IMR-90 (cell line): ENCODE data around the gene ECI2. TPM values are rescaled to one million over a fixed set of nuclear protein-coding genes. Genes with fewer than 3 reads are reported as not detected.

Experiments used
- ATAC-seq: fragments of 200-7000 bp; cut with Tn5 transposase; 2 replicates; pipeline ENCODE4 v1.9.1; 2020; ENCODE audit warnings: low read depth, mild to moderate bottlenecking, moderate library complexity
- BruUV-seq: library from RNA; stranded (reverse); fragments of 400-500 nt; replicated peaks from 2 replicates; lab custom pipeline; 2021; lab: Mats Ljungman, UMichigan
- CTCF ChIA-PET: fragments of 300-600 bp; formaldehyde crosslinking; extraction: SDS; loops from one replicate; lab custom pipeline; 2021; ENCODE audit warnings: antibody characterized with exemption; lab: Yijun Ruan, JAX
- POLR2A ChIA-PET: fragments of 300-600 bp; sonication (Branson Sonifier 250); formaldehyde crosslinking; loops from one replicate; lab custom pipeline; 2022; ENCODE audit warnings: antibody characterized with exemption; ENCODE audit not compliant: unreplicated experiment; lab: Charles Lee
- DNase-seq: peaks from one replicate; pipeline ENCODE4 v3.0.0; 2013
- H2AFZ ChIP-seq: replicated peaks from 2 replicates; pipeline ENCODE3; 2013; ENCODE audit warnings: low read length, mild to moderate bottlenecking; ENCODE audit not compliant: poor library complexity
- H2AK5ac ChIP-seq: 2 replicates; pipeline ENCODE4 v1.6.1; 2013; ENCODE audit warnings: low read depth, low read length, inconsistent platforms
- H2AK9ac ChIP-seq: replicated peaks from 2 replicates; pipeline ENCODE3; 2013; ENCODE audit warnings: mild to moderate bottlenecking, low read depth, low read length, moderate library complexity; ENCODE audit not compliant: poor library complexity
- H2BK120ac ChIP-seq: 2 replicates; pipeline ENCODE4 v1.6.1; 2013; ENCODE audit warnings: low read depth, low read length, inconsistent platforms
- H2BK15ac ChIP-seq: 3 replicates; pipeline ENCODE4 v1.6.1; 2013; ENCODE audit warnings: low read depth, low read length, inconsistent platforms
- H2BK20ac ChIP-seq: 2 replicates; pipeline ENCODE4 v1.6.1; 2013; ENCODE audit warnings: low read depth, mild to moderate bottlenecking, inconsistent platforms, low read length, moderate library complexity
- H2BK5ac ChIP-seq: 2 replicates; pipeline ENCODE4 v1.6.1; 2013; ENCODE audit warnings: mild to moderate bottlenecking, low read depth, low read length, inconsistent platforms; ENCODE audit not compliant: poor library complexity, severe bottlenecking
- H3K14ac ChIP-seq: replicated peaks from 2 replicates; pipeline ENCODE4 v1.6.1; 2013; ENCODE audit warnings: low read depth, low read length, inconsistent platforms
- H3K18ac ChIP-seq: 2 replicates; pipeline ENCODE4 v1.6.1; 2013; ENCODE audit warnings: low read depth, low read length, control low read depth
- H3K23ac ChIP-seq: 2 replicates; pipeline ENCODE4 v1.6.1; 2013; ENCODE audit warnings: low read depth, low read length, inconsistent platforms
- H3K27ac ChIP-seq: 2 replicates; pipeline ENCODE4 v1.5.1; 2013; ENCODE audit warnings: mild to moderate bottlenecking, control low read depth, low read length; ENCODE audit not compliant: insufficient read depth
- H3K27me3 ChIP-seq: 2 replicates; pipeline ENCODE4 v1.6.1; 2013; ENCODE audit warnings: low read length; ENCODE audit not compliant: control insufficient read depth, insufficient read depth
- H3K36me3 ChIP-seq: 2 replicates; pipeline ENCODE4 v1.6.1; 2013; ENCODE audit warnings: low read length, mixed read lengths; ENCODE audit not compliant: control insufficient read depth, insufficient read depth
- H3K4ac ChIP-seq: 2 replicates; pipeline ENCODE4 v1.6.1; 2013; ENCODE audit warnings: low read depth, low read length, inconsistent platforms
- H3K4me1 ChIP-seq: 2 replicates; pipeline ENCODE4 v1.6.1; 2013; ENCODE audit warnings: low read length, mixed read lengths; ENCODE audit not compliant: control insufficient read depth, insufficient read depth
- H3K4me2 ChIP-seq: 2 replicates; pipeline ENCODE4 v1.6.1; 2013; ENCODE audit warnings: low read depth, mild to moderate bottlenecking, control low read depth, low read length, moderate library complexity
- H3K4me3 ChIP-seq: 2 replicates; pipeline ENCODE4 v1.5.1; 2013; ENCODE audit warnings: low read depth, mild to moderate bottlenecking, control low read depth, low read length, moderate library complexity; ENCODE audit not compliant: insufficient read depth
- H3K56ac ChIP-seq: 2 replicates; pipeline ENCODE4 v1.6.1; 2013; ENCODE audit warnings: low read length, inconsistent platforms; ENCODE audit not compliant: insufficient read depth; ENCODE audit errors: extremely low read depth
- H3K79me1 ChIP-seq, 2 experiments: 2 replicates each; pipeline ENCODE4 v1.6.1; 2013; ENCODE audit warnings: low read length in 2 of 2, inconsistent platforms in 1 of 2, low read depth in 1 of 2
- H3K9ac ChIP-seq: 2 replicates; pipeline ENCODE4 v1.6.1; 2013; ENCODE audit warnings: low read depth, low read length, control low read depth
- H3K9me1 ChIP-seq: 2 replicates; pipeline ENCODE4 v1.6.1; 2013; ENCODE audit warnings: low read length, inconsistent platforms; ENCODE audit not compliant: insufficient read depth
- H3K9me3 ChIP-seq: 2 replicates; pipeline ENCODE4 v1.6.1; 2013; ENCODE audit warnings: low read length; ENCODE audit not compliant: control insufficient read depth, insufficient read depth
- H4K20me1 ChIP-seq: 2 replicates; pipeline ENCODE4 v1.6.1; 2013; ENCODE audit warnings: low read length, inconsistent platforms; ENCODE audit not compliant: insufficient read depth
- H4K5ac ChIP-seq: 2 replicates; pipeline ENCODE4 v1.6.1; 2013; ENCODE audit warnings: mild to moderate bottlenecking, low read depth, low read length, control low read depth
- H4K8ac ChIP-seq, 2 experiments: 2 replicates each; pipeline ENCODE4 v1.6.1; 2013; ENCODE audit warnings: low read depth in 2 of 2, low read length in 2 of 2, control low read depth in 1 of 2, inconsistent platforms in 1 of 2
- H4K91ac ChIP-seq: 2 replicates; pipeline ENCODE4 v1.6.1; 2013; ENCODE audit warnings: low read depth, low read length, inconsistent platforms; ENCODE audit not compliant: insufficient read depth
- BHLHE40 ChIP-seq: fragments of 150-350 bp; IDR thresholded peaks from 2 replicates; pipeline ENCODE4 v1.6.1; 2016; ENCODE audit warnings: mild to moderate bottlenecking, low read depth, low read length
- CEBPB ChIP-seq: IDR thresholded peaks from 2 replicates; pipeline ENCODE4 v1.6.1; 2012; ENCODE audit warnings: low read depth, low read length, improper control_type of control experiment
- CHD1 ChIP-seq: IDR thresholded peaks from 2 replicates; pipeline ENCODE4 v1.6.1; 2012; ENCODE audit warnings: low read depth, low read length, improper control_type of control experiment
- ELK1 ChIP-seq: fragments of 150-350 bp; IDR thresholded peaks from 2 replicates; pipeline ENCODE4 v1.6.1; 2016; ENCODE audit warnings: low read depth, mild to moderate bottlenecking, low read length, moderate library complexity, borderline replicate concordance
- FOS ChIP-seq: fragments of 150-350 bp; IDR thresholded peaks from 2 replicates; pipeline ENCODE4 v1.6.1; 2016; ENCODE audit warnings: low read depth, low read length
- MAFK ChIP-seq: IDR thresholded peaks from 2 replicates; pipeline ENCODE4 v1.6.1; 2012; ENCODE audit warnings: low read depth, low read length, improper control_type of control experiment
- MAZ ChIP-seq: IDR thresholded peaks from 2 replicates; pipeline ENCODE4 v1.6.1; 2012; ENCODE audit warnings: low read depth, mild to moderate bottlenecking, low read length, improper control_type of control experiment, moderate library complexity, borderline replicate concordance
- MXI1 ChIP-seq: IDR thresholded peaks from 2 replicates; pipeline ENCODE4 v1.6.1; 2012; ENCODE audit warnings: low read depth, mild to moderate bottlenecking, low read length, moderate library complexity, borderline replicate concordance
- NFE2L2 ChIP-seq: fragments of 150-350 bp; IDR thresholded peaks from 2 replicates; pipeline ENCODE4 v1.6.1; 2016; ENCODE audit warnings: low read depth, mild to moderate bottlenecking, low read length
- POLR2A ChIP-seq: IDR thresholded peaks from 2 replicates; pipeline ENCODE4 v1.6.1; 2012; ENCODE audit warnings: mild to moderate bottlenecking, low read depth, low read length
- RAD21 ChIP-seq: IDR thresholded peaks from 2 replicates; pipeline ENCODE4 v1.6.1; 2012; ENCODE audit warnings: low read length, improper control_type of control experiment
- RCOR1 ChIP-seq: IDR thresholded peaks from 2 replicates; pipeline ENCODE4 v1.6.1; 2012; ENCODE audit warnings: mild to moderate bottlenecking, low read length, improper control_type of control experiment; ENCODE audit not compliant: insufficient replicate concordance
- RFX5 ChIP-seq: IDR thresholded peaks from 2 replicates; pipeline ENCODE4 v1.8.0; 2012; ENCODE audit warnings: low read depth, mild to moderate bottlenecking, low read length, moderate library complexity
- SMC3 ChIP-seq: fragments of 150-350 bp; IDR thresholded peaks from 2 replicates; pipeline ENCODE4 v1.6.1; 2016; ENCODE audit warnings: low read depth, mild to moderate bottlenecking, antibody characterized with exemption, low read length, moderate library complexity
- USF2 ChIP-seq: fragments of 150-350 bp; IDR thresholded peaks from 2 replicates; pipeline ENCODE4 v1.6.1; 2017; ENCODE audit warnings: mild to moderate bottlenecking, antibody characterized with exemption, low read length, low read depth
- WGBS, 2 experiments: methylation state at CpG; one replicate each; pipeline versions ENCODE4 v1.1.5 to v1.1.7; 2013; ENCODE audit warnings: missing lambda C conversion rate in 2 of 2; ENCODE audit not compliant: insufficient read length in 1 of 2; ENCODE audit errors: extremely low coverage in 2 of 2; 5-methylcytosine and 5-hydroxymethylcytosine counted together
- dilution Hi-C: fragments of 300-500 bp; cut with HindIII; formaldehyde crosslinking; loops from one replicate; pipeline ENCODE4 v1.14.3; 2018; ENCODE audit warnings: low sequenced_read_pairs; ENCODE audit not compliant: unreplicated experiment
- in situ Hi-C: fragments of 300-500 bp; cut with MboI; formaldehyde crosslinking; loops from 3 replicates; pipeline ENCODE4 v1.14.3; 2019; ENCODE audit warnings: low sequenced_read_pairs, inconsistent platforms, mixed read lengths
- intact Hi-C: fragments of 100-400 bp; cut with micrococcal nuclease; formaldehyde crosslinking; loops from 2 replicates; pipeline ENCODE4 v1.10.0; 2022
- polyA plus RNA-seq, 3 experiments: library from polyadenylated mRNA; depleted of rRNA; stranded (reverse); fragments of >200 nt; gene quantifications; 2 replicates each; pipeline ENCODE4 v1.2.3, GENCODE V29; 2012; ENCODE audit warnings: low replicate concordance in 1 of 3
- total RNA-seq: library from RNA; depleted of rRNA; stranded (reverse); fragments of >200 nt; gene quantifications from 2 replicates; pipeline ENCODE4 v1.2.3, GENCODE V29; 2012
- TF ChIP-seq, protein P1 (sequence below): conservative IDR thresholded peaks from 2 replicates; pipeline ENCODE4 v1.5.1; 2012; ENCODE audit warnings: mild to moderate bottlenecking, low read depth, low read length, improper control_type of control experiment

Gene ECI2
- total and polyA plus RNA-seq, 2 of the 4 experiments (the other 2 are of a cell fraction), result 64.1 to 152 TPM

DNA sequence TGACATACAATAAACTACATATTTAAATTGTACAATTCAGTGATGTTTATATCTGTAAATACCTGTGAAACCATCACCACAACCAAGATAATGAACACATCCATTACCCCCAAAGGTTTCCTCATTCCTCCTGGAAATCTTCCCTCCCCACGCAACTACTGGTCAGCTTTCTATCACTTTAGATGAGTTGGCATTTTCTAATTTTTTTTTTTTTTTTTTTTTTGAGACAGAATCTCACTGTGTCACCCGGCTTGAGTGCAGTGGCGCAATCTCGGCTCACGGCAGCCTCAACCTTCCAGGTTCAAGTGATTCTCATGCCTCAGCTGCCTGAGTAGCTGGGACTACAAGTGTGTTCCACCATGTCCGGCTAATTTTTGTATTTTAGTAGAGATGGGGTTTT is 31.7 kb upstream of the ECI2 start:
- dilution Hi-C loops (no loop called here), in situ Hi-C loops (no loop called here), intact Hi-C loops (loop anchor here (5.0 kb wide), 1 partner anchor 320 kb away; the partner anchor contains the start of gene FAM50B)
- Histone ChIP-seq H2BK20ac (no peak overlapping the region), H4K91ac (no peak overlapping the region), H3K9me3 (peaks cover 1% of the 10 kb centered on the region; the same call in 1 of the 2 replicates), H3K56ac (no peak overlapping the region), H4K5ac (no peak overlapping the region), H3K9me1 (no peaks in the 10 kb centered on the region), H3K27ac (no peak overlapping the region), H2AK5ac (no peak overlapping the region), H3K4me3 (no peak overlapping the region), H2AK9ac (no peak overlapping the region), H2BK15ac (no peak overlapping the region; the same call in 2 of the 3 replicates), H3K9ac (no peak overlapping the region), H3K36me3 (no peaks in the 10 kb centered on the region), H3K18ac (no peak overlapping the region), H2BK5ac (no peak overlapping the region), H3K23ac (no peak overlapping the region), H3K4me2 (no peak overlapping the region), H3K14ac (no peak overlapping the region), H3K4me1 (peaks cover 4% of the 10 kb centered on the region; the same call in 1 of the 2 replicates), H4K20me1 (no peaks in the 10 kb centered on the region), H2AFZ (no peak overlapping the region), H3K4ac (no peak overlapping the region), H2BK120ac (no peak overlapping the region), H4K8ac (no peak overlapping the region), H3K27me3 (peaks cover 5% of the 10 kb centered on the region), H3K79me1 (no peaks in the 10 kb centered on the region)
- ChIA-PET POLR2A (no interaction called here), CTCF (interaction anchor here (0.6 to 0.7 kb wide), 2 partner anchors 12 to 650 kb away, joined by 4 to 5 read pairs; no protein-coding TSS in a partner anchor)
- BruUV-seq, result no TSS peak
- ATAC-seq (no peak), DNase-seq (no peak)
- WGBS, 2 experiments, result 80% methylated on average over 3 of the region's 6 CpGs; no CpG with 5 or more reads in 1 of the 2 experiments
- TF ChIP-seq SMC3 (no peak), MAZ (no peak), MAFK (no peak), CHD1 (no peak), BHLHE40 (no peak), USF2 (no peak), POLR2A (no peak), CEBPB (no peak), RFX5 (no peak), NFE2L2 (no peak), MXI1 (no peak), RCOR1 (no peak), RAD21 (no peak), ELK1 (no peak), FOS (no peak)
- TF ChIP-seq, protein P1, sequence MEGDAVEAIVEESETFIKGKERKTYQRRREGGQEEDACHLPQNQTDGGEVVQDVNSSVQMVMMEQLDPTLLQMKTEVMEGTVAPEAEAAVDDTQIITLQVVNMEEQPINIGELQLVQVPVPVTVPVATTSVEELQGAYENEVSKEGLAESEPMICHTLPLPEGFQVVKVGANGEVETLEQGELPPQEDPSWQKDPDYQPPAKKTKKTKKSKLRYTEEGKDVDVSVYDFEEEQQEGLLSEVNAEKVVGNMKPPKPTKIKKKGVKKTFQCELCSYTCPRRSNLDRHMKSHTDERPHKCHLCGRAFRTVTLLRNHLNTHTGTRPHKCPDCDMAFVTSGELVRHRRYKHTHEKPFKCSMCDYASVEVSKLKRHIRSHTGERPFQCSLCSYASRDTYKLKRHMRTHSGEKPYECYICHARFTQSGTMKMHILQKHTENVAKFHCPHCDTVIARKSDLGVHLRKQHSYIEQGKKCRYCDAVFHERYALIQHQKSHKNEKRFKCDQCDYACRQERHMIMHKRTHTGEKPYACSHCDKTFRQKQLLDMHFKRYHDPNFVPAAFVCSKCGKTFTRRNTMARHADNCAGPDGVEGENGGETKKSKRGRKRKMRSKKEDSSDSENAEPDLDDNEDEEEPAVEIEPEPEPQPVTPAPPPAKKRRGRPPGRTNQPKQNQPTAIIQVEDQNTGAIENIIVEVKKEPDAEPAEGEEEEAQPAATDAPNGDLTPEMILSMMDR, result no peak
